Lower leg skin (tissue), 3 donors: Measurements from ENCODE around the gene RAPGEF1.

Experiments used
- POLR2A ChIP-seq, 2 donors: fragments of 450-650 bp; IDR thresholded peaks; one replicate each; pipeline ENCODE4 v1.6.1; 2016 to 2017; ENCODE audit warnings: antibody characterized with exemption in 2 of 2, mild to moderate bottlenecking in 1 of 2, moderate library complexity in 1 of 2
- TF ChIP-seq, protein P1 (sequence below), 3 donors: fragments of 450-650 bp; IDR thresholded peaks; one replicate each; pipeline ENCODE4 v1.5.1; 2016; ENCODE audit warnings: antibody characterized with exemption in 3 of 3, mild to moderate bottlenecking in 3 of 3, moderate library complexity in 2 of 3

DNA sequence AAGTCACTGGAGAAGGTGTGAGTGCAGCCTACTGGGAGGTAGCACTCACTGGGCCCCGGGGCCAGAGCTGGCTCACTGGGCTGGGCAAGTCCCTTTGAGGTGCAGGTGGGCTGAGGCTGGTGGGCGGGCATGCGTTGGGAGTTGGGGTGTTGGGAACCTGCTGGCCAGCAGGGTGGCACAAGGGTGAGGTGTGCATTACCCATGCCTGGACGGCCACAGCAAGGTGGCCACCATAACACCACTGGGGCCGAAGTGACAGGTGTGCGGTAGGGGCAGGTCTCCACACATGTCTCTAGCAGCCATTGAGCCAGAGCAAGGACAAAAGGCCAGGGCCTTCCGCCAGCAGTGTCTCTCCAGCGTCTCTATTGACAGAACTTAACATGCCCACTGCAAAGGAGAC lies 172.0 kb downstream of the RAPGEF1 start:
- TF ChIP-seq, protein P1, sequence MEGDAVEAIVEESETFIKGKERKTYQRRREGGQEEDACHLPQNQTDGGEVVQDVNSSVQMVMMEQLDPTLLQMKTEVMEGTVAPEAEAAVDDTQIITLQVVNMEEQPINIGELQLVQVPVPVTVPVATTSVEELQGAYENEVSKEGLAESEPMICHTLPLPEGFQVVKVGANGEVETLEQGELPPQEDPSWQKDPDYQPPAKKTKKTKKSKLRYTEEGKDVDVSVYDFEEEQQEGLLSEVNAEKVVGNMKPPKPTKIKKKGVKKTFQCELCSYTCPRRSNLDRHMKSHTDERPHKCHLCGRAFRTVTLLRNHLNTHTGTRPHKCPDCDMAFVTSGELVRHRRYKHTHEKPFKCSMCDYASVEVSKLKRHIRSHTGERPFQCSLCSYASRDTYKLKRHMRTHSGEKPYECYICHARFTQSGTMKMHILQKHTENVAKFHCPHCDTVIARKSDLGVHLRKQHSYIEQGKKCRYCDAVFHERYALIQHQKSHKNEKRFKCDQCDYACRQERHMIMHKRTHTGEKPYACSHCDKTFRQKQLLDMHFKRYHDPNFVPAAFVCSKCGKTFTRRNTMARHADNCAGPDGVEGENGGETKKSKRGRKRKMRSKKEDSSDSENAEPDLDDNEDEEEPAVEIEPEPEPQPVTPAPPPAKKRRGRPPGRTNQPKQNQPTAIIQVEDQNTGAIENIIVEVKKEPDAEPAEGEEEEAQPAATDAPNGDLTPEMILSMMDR (IDR thresholded peaks at IDR 0.05) = no peak
- TF ChIP-seq POLR2A (IDR thresholded peaks at IDR 0.05) = no peak
